DOHH2 (cell line): Measurements from ENCODE around the gene FBN1.

Experiments used
- H3F3A ChIP-seq: fragments of 200-600 bp; sonication (generic), shearing (Covaris generic); 2 replicates; pipeline ENCODE4 v1.6.0; 2016; ENCODE audit warnings: antibody characterized with exemption, mild to moderate bottlenecking; ENCODE audit not compliant: control insufficient read depth, insufficient read depth
- H3K27ac ChIP-seq: fragments of 200-600 bp; sonication (generic); 2 replicates; pipeline ENCODE4 v1.5.1; 2014; ENCODE audit warnings: low read depth, mild to moderate bottlenecking, low read length, moderate library complexity
- H3K27me3 ChIP-seq: fragments of 200-600 bp; sonication (generic); 2 replicates; pipeline ENCODE4 v1.6.1; 2014; ENCODE audit warnings: mild to moderate bottlenecking, low read length, mixed read lengths; ENCODE audit not compliant: control insufficient read depth
- H3K36me3 ChIP-seq: fragments of 200-600 bp; sonication (generic); 2 replicates; pipeline ENCODE4 v1.6.1; 2014; ENCODE audit warnings: mild to moderate bottlenecking, low read length, moderate library complexity, mixed read lengths; ENCODE audit not compliant: control insufficient read depth
- H3K4me1 ChIP-seq: fragments of 200-600 bp; sonication (generic); 2 replicates; pipeline ENCODE4 v1.6.1; 2014; ENCODE audit warnings: mild to moderate bottlenecking, low read length, mixed read lengths; ENCODE audit not compliant: control insufficient read depth
- H3K4me2 ChIP-seq: fragments of 200-600 bp; sonication (generic); 2 replicates; pipeline ENCODE4 v1.6.0; 2014; ENCODE audit warnings: mild to moderate bottlenecking, low read length, moderate library complexity
- H3K4me3 ChIP-seq: fragments of 200-600 bp; sonication (generic); 2 replicates; pipeline ENCODE4 v1.5.1; 2014; ENCODE audit warnings: mild to moderate bottlenecking, low read length, mixed read lengths
- H3K79me2 ChIP-seq: fragments of 200-600 bp; sonication (generic); 2 replicates; pipeline ENCODE4 v1.6.1; 2014; ENCODE audit warnings: mild to moderate bottlenecking, low read length, mixed read lengths; ENCODE audit not compliant: control insufficient read depth
- H3K9me2 ChIP-seq: fragments of 200-600 bp; sonication (generic); replicated peaks from 2 replicates; pipeline ENCODE4 v1.6.1; 2014; ENCODE audit warnings: mild to moderate bottlenecking, low read length, mixed read lengths; ENCODE audit not compliant: control insufficient read depth
- H3K9me3 ChIP-seq: fragments of 200-600 bp; sonication (generic); 2 replicates; pipeline ENCODE4 v1.6.1; 2014; ENCODE audit warnings: antibody characterized with exemption, low read length, mixed read lengths; ENCODE audit not compliant: control insufficient read depth, insufficient read depth
- H4K20me1 ChIP-seq: fragments of 200-600 bp; sonication (generic); 2 replicates; pipeline ENCODE4 v1.6.0; 2014; ENCODE audit warnings: low read depth, mild to moderate bottlenecking, antibody characterized with exemption, low read length, moderate library complexity; ENCODE audit not compliant: control insufficient read depth, insufficient read depth
- EZH2phosphoT487 ChIP-seq: fragments of 200-600 bp; sonication (generic); IDR thresholded peaks from 2 replicates; pipeline ENCODE4 v1.6.1; 2017; ENCODE audit warnings: borderline replicate concordance, mild to moderate bottlenecking, antibody characterized with exemption, low read length, moderate library complexity, mixed read lengths
- TF ChIP-seq, protein P1 (sequence below): fragments of 200-600 bp; sonication (generic); IDR thresholded peaks from one replicate; pipeline ENCODE4 v1.5.1; 2014; ENCODE audit warnings: antibody characterized with exemption, mild to moderate bottlenecking, low read depth, low read length; ENCODE audit not compliant: poor library complexity, severe bottlenecking

Gene FBN1

DNA sequence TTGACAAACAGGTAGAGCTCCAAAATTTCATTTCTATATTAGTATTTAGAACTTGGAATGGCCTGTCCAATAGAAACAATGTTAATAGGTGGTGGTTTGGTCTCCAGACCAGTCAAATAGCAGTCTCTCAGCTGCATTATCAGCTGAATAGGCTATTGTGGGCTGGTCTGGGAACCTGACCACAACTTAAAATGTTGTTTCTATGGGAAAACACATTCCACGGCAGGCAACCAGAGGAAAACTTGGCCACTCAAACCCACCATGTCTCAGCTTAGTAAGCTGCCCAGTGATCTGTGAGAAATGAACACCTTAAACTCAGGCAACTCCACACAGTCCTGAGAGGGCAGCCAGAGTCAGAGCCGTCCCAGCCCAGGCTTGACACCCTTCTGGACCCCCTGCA, 20.4 kb downstream of the FBN1 start:
- H3K9me3 ChIP-seq: no peaks in the 10 kb centered on the region
- H3F3A ChIP-seq: no peaks in the 10 kb centered on the region
- no peaks in the 10 kb centered on the region; the same call in 1 of the 2 replicates for H3K27me3 ChIP-seq

DNA sequence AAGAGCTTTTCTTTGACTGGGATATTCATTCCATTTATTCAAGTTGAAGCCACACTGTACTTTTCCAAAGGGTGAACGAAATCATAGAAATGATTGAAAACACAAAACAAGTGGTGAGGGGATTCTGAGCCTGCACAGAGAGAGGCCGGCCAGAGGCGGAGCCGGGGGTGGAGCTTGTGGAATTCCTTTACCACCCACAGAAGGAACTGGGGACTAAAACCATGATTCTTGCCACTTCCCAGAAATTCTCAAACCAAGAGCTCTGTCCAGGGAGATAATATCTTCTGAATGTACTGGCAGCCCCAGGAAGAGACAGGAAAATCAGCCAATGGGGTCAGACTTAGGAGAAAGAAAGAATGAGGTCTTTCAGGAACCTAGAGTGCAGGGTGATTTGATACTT, 20.8 kb downstream of the FBN1 start:
- Histone ChIP-seq H3K4me1 (no peaks in the 10 kb centered on the region), H3K79me2 (no peaks in the 10 kb centered on the region), H3K4me2 (no peak overlapping the region), H3K27ac (no peak overlapping the region), H3K36me3 (no peaks in the 10 kb centered on the region), H4K20me1 (no peaks in the 10 kb centered on the region), H3F3A (no peaks in the 10 kb centered on the region), H3K9me2 (no peaks in the 10 kb centered on the region), H3K4me3 (no peak overlapping the region), H3K27me3 (no peaks in the 10 kb centered on the region; the same call in 1 of the 2 replicates), H3K9me3 (no peaks in the 10 kb centered on the region)
- TF ChIP-seq, protein P1, sequence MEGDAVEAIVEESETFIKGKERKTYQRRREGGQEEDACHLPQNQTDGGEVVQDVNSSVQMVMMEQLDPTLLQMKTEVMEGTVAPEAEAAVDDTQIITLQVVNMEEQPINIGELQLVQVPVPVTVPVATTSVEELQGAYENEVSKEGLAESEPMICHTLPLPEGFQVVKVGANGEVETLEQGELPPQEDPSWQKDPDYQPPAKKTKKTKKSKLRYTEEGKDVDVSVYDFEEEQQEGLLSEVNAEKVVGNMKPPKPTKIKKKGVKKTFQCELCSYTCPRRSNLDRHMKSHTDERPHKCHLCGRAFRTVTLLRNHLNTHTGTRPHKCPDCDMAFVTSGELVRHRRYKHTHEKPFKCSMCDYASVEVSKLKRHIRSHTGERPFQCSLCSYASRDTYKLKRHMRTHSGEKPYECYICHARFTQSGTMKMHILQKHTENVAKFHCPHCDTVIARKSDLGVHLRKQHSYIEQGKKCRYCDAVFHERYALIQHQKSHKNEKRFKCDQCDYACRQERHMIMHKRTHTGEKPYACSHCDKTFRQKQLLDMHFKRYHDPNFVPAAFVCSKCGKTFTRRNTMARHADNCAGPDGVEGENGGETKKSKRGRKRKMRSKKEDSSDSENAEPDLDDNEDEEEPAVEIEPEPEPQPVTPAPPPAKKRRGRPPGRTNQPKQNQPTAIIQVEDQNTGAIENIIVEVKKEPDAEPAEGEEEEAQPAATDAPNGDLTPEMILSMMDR: no peak
- no peak for TF ChIP-seq EZH2phosphoT487

More for the DNA sequence above, 20.4 kb downstream of the FBN1 start:
- Histone ChIP-seq H3K27ac (no peak overlapping the region), H3K79me2 (no peaks in the 10 kb centered on the region), H3K4me3 (no peak overlapping the region), H4K20me1 (no peaks in the 10 kb centered on the region), H3K4me1 (no peaks in the 10 kb centered on the region), H3K36me3 (no peaks in the 10 kb centered on the region), H3K9me2 (no peaks in the 10 kb centered on the region), H3K4me2 (no peak overlapping the region)
- TF ChIP-seq, protein P1: no peak
- TF ChIP-seq EZH2phosphoT487: no peak

DNA sequence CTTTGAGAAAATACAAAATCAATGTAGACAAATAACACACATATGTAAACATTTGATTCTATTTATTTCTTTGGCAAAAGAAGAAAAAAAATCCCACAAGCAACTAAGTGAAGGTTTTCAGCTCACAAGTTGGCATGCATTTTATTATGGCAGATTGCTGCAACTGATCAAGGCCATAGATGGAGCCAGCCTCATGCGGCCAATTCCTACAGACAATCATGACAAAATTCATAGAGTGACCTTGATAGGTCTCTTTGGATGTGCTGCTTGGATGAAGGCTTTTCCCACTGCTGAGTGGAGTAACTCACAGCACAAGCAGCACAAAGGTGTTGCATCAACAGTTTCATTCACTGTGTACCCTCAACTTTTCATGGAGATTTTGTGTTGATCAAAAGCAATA, 22.1 kb downstream of the FBN1 start:
- no peak overlapping the region for H3K4me3 ChIP-seq
- H3K4me1 ChIP-seq: no peaks in the 10 kb centered on the region
- H4K20me1 ChIP-seq: no peaks in the 10 kb centered on the region
- H3K79me2 ChIP-seq: no peaks in the 10 kb centered on the region
- H3K9me2 ChIP-seq: no peaks in the 10 kb centered on the region
- H3F3A ChIP-seq: no peaks in the 10 kb centered on the region
- no peaks in the 10 kb centered on the region for H3K9me3 ChIP-seq
- H3K27me3 ChIP-seq: no peaks in the 10 kb centered on the region
- H3K36me3 ChIP-seq: no peaks in the 10 kb centered on the region
- TF ChIP-seq EZH2phosphoT487: no peak
- TF ChIP-seq, protein P1: no peak
- no peak overlapping the region for H3K27ac ChIP-seq
- no peak overlapping the region for H3K4me2 ChIP-seq

DNA sequence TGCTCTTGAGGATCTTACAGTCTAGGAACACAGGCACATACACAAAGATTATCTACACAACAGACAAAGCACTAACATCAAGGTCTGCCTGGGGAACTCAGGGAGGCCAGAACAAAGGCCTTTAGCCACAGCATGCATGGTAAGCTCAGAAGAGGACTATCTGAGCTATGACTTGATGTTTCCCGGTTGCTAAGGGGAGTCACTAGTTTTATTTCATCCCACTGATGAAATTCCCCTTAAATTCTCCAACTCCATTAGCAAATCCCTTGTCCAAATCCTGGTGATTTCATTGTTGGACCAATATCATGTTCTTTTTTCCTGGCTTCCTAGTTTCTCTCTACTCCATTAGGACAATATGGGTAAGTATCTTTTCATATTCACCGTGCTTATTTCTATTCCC, 23.3 kb downstream of the FBN1 start:
- Histone ChIP-seq H3K27me3 (no peaks in the 10 kb centered on the region), H3K27ac (no peak overlapping the region), H3K36me3 (no peaks in the 10 kb centered on the region), H3K9me2 (no peaks in the 10 kb centered on the region), H4K20me1 (no peaks in the 10 kb centered on the region), H3K4me3 (no peak overlapping the region), H3K4me2 (no peak overlapping the region), H3K9me3 (no peaks in the 10 kb centered on the region), H3K79me2 (no peaks in the 10 kb centered on the region), H3F3A (no peaks in the 10 kb centered on the region), H3K4me1 (no peaks in the 10 kb centered on the region)
- TF ChIP-seq, protein P1: no peak
- no peak for TF ChIP-seq EZH2phosphoT487
